ENCODE measurements around the gene TBL3.

The TBL3 gene

GRCh38 chr16:1987198-1987597, 15.3 kb downstream of the TBL3 start:
- Histone ChIP-seq H3K9ac (ENCODE audit: low read depth, low read length, poor library complexity, severe bottlenecking) (no peak overlapping the region), H3K9me3 (ENCODE audit: insufficient read depth, low read depth, low read length) (no peaks in the 10 kb centered on the region), H3F3A (ENCODE audit: low read depth) (no peaks in the 10 kb centered on the region), H3K4me1 (ENCODE audit: insufficient read depth, low read length, poor library complexity, severe bottlenecking) (no peaks in the 10 kb centered on the region), H2AFZ (ENCODE audit: low read length) (no peak overlapping the region), H3K79me2 (ENCODE audit: insufficient read depth, low read length) (peaks cover 21% of the 10 kb centered on the region), H3K9me2 (replicated peaks; ENCODE audit: low read depth, low read length) (no peaks in the 10 kb centered on the region), H4K20me1 (ENCODE audit: insufficient read depth, low read length, poor library complexity, severe bottlenecking) (no peaks in the 10 kb centered on the region), H3K4me2 (ENCODE audit: low read depth, low read length, poor library complexity, severe bottlenecking) (no peak overlapping the region), H3K27me3 (ENCODE audit: insufficient read depth, low read length, poor library complexity, severe bottlenecking) (no peaks in the 10 kb centered on the region), H3K36me3 (ENCODE audit: insufficient read depth, low read length) (no peaks in the 10 kb centered on the region; the same call in 1 of the 2 replicates), H3K4me3 (ENCODE audit: low read length, poor library complexity, severe bottlenecking) (no peak overlapping the region)
- TF ChIP-seq, protein P1, sequence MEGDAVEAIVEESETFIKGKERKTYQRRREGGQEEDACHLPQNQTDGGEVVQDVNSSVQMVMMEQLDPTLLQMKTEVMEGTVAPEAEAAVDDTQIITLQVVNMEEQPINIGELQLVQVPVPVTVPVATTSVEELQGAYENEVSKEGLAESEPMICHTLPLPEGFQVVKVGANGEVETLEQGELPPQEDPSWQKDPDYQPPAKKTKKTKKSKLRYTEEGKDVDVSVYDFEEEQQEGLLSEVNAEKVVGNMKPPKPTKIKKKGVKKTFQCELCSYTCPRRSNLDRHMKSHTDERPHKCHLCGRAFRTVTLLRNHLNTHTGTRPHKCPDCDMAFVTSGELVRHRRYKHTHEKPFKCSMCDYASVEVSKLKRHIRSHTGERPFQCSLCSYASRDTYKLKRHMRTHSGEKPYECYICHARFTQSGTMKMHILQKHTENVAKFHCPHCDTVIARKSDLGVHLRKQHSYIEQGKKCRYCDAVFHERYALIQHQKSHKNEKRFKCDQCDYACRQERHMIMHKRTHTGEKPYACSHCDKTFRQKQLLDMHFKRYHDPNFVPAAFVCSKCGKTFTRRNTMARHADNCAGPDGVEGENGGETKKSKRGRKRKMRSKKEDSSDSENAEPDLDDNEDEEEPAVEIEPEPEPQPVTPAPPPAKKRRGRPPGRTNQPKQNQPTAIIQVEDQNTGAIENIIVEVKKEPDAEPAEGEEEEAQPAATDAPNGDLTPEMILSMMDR (conservative IDR thresholded peaks at IDR 0.05; ENCODE audit: low read length): no peak
- TF ChIP-seq EZH2phosphoT487 (IDR thresholded peaks at IDR 0.05; ENCODE audit: borderline replicate concordance): no peak

GRCh38 chr16:1989209-1990100, 17.6 kb downstream of the TBL3 start, which contains the start of gene SYNGR3:
TSS of gene SYNGR3 (plus strand) at chr16:1989970. CDS start at chr16:1990103, 133 bp downstream.
- TF ChIP-seq EZH2phosphoT487 (IDR thresholded peaks at IDR 0.05; ENCODE audit: borderline replicate concordance): no peak
- TF ChIP-seq, protein P1 (conservative IDR thresholded peaks at IDR 0.05; ENCODE audit: low read length): no peak
- Histone ChIP-seq H3K79me2 (ENCODE audit: insufficient read depth, low read length) (peaks cover 19% of the 10 kb centered on the region), H3K4me2 (ENCODE audit: low read depth, low read length, poor library complexity, severe bottlenecking) (no peak within 1 kb of the TSS), H2AFZ (ENCODE audit: low read length) (no peak within 1 kb of the TSS), H3K9me3 (ENCODE audit: insufficient read depth, low read depth, low read length) (no peaks in the 10 kb centered on the region), H3K4me3 (ENCODE audit: low read length, poor library complexity, severe bottlenecking) (no peak within 1 kb of the TSS), H3K27me3 (ENCODE audit: insufficient read depth, low read length, poor library complexity, severe bottlenecking) (no peaks in the 10 kb centered on the region), H3F3A (ENCODE audit: low read depth) (no peaks in the 10 kb centered on the region), H3K4me1 (ENCODE audit: insufficient read depth, low read length, poor library complexity, severe bottlenecking) (no peaks in the 10 kb centered on the region), H4K20me1 (ENCODE audit: insufficient read depth, low read length, poor library complexity, severe bottlenecking) (no peaks in the 10 kb centered on the region), H3K9me2 (replicated peaks; ENCODE audit: low read depth, low read length) (no peaks in the 10 kb centered on the region), H3K9ac (ENCODE audit: low read depth, low read length, poor library complexity, severe bottlenecking) (no peak within 1 kb of the TSS), H3K36me3 (ENCODE audit: insufficient read depth, low read length) (no peaks in the 10 kb centered on the region; the same call in 1 of the 2 replicates)

DNA sequence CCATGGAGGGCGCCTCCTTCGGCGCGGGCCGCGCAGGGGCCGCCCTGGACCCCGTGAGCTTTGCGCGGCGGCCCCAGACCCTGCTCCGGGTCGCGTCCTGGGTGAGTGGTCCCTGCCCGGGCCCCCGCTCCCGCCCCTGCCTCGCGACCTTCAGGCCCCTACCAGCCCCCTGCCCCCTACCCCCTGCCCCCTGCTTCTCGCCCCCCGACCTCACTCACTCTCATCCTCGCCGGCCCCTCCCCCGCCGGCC, 18.2 kb downstream of the TBL3 start:
- Histone ChIP-seq H3K4me3 (ENCODE audit: low read length, poor library complexity, severe bottlenecking) (no peak overlapping the region), H3K9me3 (ENCODE audit: insufficient read depth, low read depth, low read length) (no peaks in the 10 kb centered on the region), H3K9me2 (replicated peaks; ENCODE audit: low read depth, low read length) (no peaks in the 10 kb centered on the region), H3K9ac (ENCODE audit: low read depth, low read length, poor library complexity, severe bottlenecking) (no peak overlapping the region), H3K79me2 (ENCODE audit: insufficient read depth, low read length) (peaks cover 13% of the 10 kb centered on the region), H2AFZ (ENCODE audit: low read length) (no peak overlapping the region), H3K4me1 (ENCODE audit: insufficient read depth, low read length, poor library complexity, severe bottlenecking) (no peaks in the 10 kb centered on the region), H3K27me3 (ENCODE audit: insufficient read depth, low read length, poor library complexity, severe bottlenecking) (no peaks in the 10 kb centered on the region), H3F3A (ENCODE audit: low read depth) (no peaks in the 10 kb centered on the region), H4K20me1 (ENCODE audit: insufficient read depth, low read length, poor library complexity, severe bottlenecking) (no peaks in the 10 kb centered on the region), H3K36me3 (ENCODE audit: insufficient read depth, low read length) (no peaks in the 10 kb centered on the region; the same call in 1 of the 2 replicates), H3K4me2 (ENCODE audit: low read depth, low read length, poor library complexity, severe bottlenecking) (no peak overlapping the region)
- TF ChIP-seq EZH2phosphoT487 (IDR thresholded peaks at IDR 0.05; ENCODE audit: borderline replicate concordance): no peak
- TF ChIP-seq, protein P1 (conservative IDR thresholded peaks at IDR 0.05; ENCODE audit: low read length): no peak
